Left ventricle myocardium inferior (tissue), 1 donor: Measurements from ENCODE around the gene RMND5B. TPM values are rescaled to one million over a fixed set of nuclear protein-coding genes. Genes with fewer than 3 reads are reported as not detected.

ENCODE experiments used
- DNase-seq: peaks from one replicate; pipeline ENCODE4 v3.0.0-alpha.2; 2020
- H3K27ac ChIP-seq: fragments of 200-600 bp; replicated peaks from 2 replicates; pipeline ENCODE4 v1.8.0; 2021
- H3K27me3 ChIP-seq: fragments of 200-600 bp; 2 replicates; pipeline ENCODE4 v1.8.0; 2021; ENCODE audit warnings: low read depth
- H3K36me3 ChIP-seq: fragments of 200-600 bp; 2 replicates; pipeline ENCODE4 v1.8.0; 2021
- H3K4me1 ChIP-seq: fragments of 200-600 bp; 2 replicates; pipeline ENCODE4 v1.8.0; 2021
- H3K4me3 ChIP-seq: fragments of 200-600 bp; 2 replicates; pipeline ENCODE4 v1.8.0; 2021; ENCODE audit warnings: mild to moderate bottlenecking, moderate library complexity
- H3K9me3 ChIP-seq: fragments of 200-600 bp; replicated peaks from 2 replicates; pipeline ENCODE4 v1.8.0; 2021
- CTCF ChIP-seq: fragments of 200-600 bp; IDR thresholded peaks from 2 replicates; pipeline ENCODE4 v1.8.0; 2021; ENCODE audit warnings: antibody characterized with exemption, mild to moderate bottlenecking, borderline replicate concordance
- intact Hi-C: fragments of 100-400 bp; cut with micrococcal nuclease; formaldehyde crosslinking; loops from one replicate; pipeline ENCODE4 v1.11.0; 2022
- total RNA-seq: library from RNA; stranded (reverse); fragmentation: NEBNext Ultra II Directional; extraction: Animal tissue kit (Norgen Biotek cat#: 25700); gene quantifications from one replicate; pipeline ENCODE4 v1.2.1, GENCODE V29; 2021
- donor health status: DM: no; HTN: yes; CAD: no; lungs with severe emphysema.

RMND5B gene
- total RNA-seq, 1 donor from 2014 or later = 38.9 TPM

GRCh38 chr5:178149199-178149932 is 18.6 kb downstream of the RMND5B start:
- peaks cover 69% of the 10 kb centered on the region for H3K36me3 ChIP-seq
- H3K27ac ChIP-seq = no peak overlapping the region
- peaks cover 30% of the 10 kb centered on the region for H3K4me1 ChIP-seq
- H3K27me3 ChIP-seq = no peaks in the 10 kb centered on the region
- no peak for DNase-seq
- no peaks in the 10 kb centered on the region for H3K9me3 ChIP-seq
- TF ChIP-seq CTCF = no peak
- H3K4me3 ChIP-seq = no peak overlapping the region
- intact Hi-C loops = no loop called here

GRCh38 chr5:178150977-178151734 is 20.3 kb downstream of the RMND5B start:
- no peaks in the 10 kb centered on the region for H3K9me3 ChIP-seq
- DNase-seq = no peak
- intact Hi-C loops = no loop called here
- H3K4me3 ChIP-seq = no peak overlapping the region
- peak overlapping the region; percentile 24 for H3K27ac ChIP-seq
- peaks cover 34% of the 10 kb centered on the region for H3K4me1 ChIP-seq
- H3K27me3 ChIP-seq = no peaks in the 10 kb centered on the region
- H3K36me3 ChIP-seq = peaks cover 51% of the 10 kb centered on the region
- no peak for TF ChIP-seq CTCF

- H3K27me3 ChIP-seq = no peaks in the 10 kb centered on the region
- no peak for DNase-seq
- no peak for TF ChIP-seq CTCF
- peak overlapping the region; percentile 82 for H3K27ac ChIP-seq
- peaks cover 35% of the 10 kb centered on the region for H3K36me3 ChIP-seq
- H3K9me3 ChIP-seq = no peaks in the 10 kb centered on the region
- H3K4me3 ChIP-seq = peak overlapping the region; percentile 99
- peaks cover 34% of the 10 kb centered on the region for H3K4me1 ChIP-seq
- intact Hi-C loops = no loop called here
Observed at GRCh38 chr5:178152491-178153444, 22.0 kb downstream of the RMND5B start.

- peaks cover 25% of the 10 kb centered on the region for H3K36me3 ChIP-seq
- peaks cover 34% of the 10 kb centered on the region for H3K4me1 ChIP-seq
- no peak for TF ChIP-seq CTCF
- DNase-seq = peak; percentile 98
- peak within 1 kb of the TSS; percentile 82 for H3K27ac ChIP-seq
- intact Hi-C loops = no loop called here
- no peaks in the 10 kb centered on the region for H3K27me3 ChIP-seq
- no peaks in the 10 kb centered on the region for H3K9me3 ChIP-seq
- peak within 1 kb of the TSS; percentile 99 for H3K4me3 ChIP-seq
Observed at GRCh38 chr5:178153530-178154340, 22.9 kb downstream of the RMND5B start, which contains the start of gene NHP2. Gene NHP2 (minus strand): TSS chr5:178153885. CDS start chr5:178153817, 68 bp downstream.
